ENCODE measurements around the gene COG7.
"Not testable (repeated sequence)": the region's sequence is repeated elsewhere in the genome, so short reads cannot be mapped to it uniquely, and the experiment has no call there.

COG7 gene

GRCh38 chr16:23452572-23453337, at the start of gene COG7:
TSS of gene COG7 (minus strand) at chr16:23453189. CDS start at chr16:23452994, 195 bp downstream.
- DNase-seq (ENCODE audit: low read depth in 2 of 2): peak; percentile 65 to 67

GRCh38 chr16:23502466-23502865, 49.5 kb upstream of the COG7 start:
- no peak for DNase-seq (ENCODE audit: low read depth in 2 of 2)

GRCh38 chr16:23501291-23501690, 48.3 kb upstream of the COG7 start:
- no peak for DNase-seq (ENCODE audit: low read depth in 2 of 2)

- DNase-seq (ENCODE audit: low read depth in 2 of 2): no peak
Observed at GRCh38 chr16:23500862-23501225, 47.9 kb upstream of the COG7 start.

- no peak for DNase-seq (ENCODE audit: low read depth in 2 of 2)
Observed at GRCh38 chr16:23500212-23500861, 47.3 kb upstream of the COG7 start.

- DNase-seq (ENCODE audit: low read depth in 2 of 2): no peak
Observed at GRCh38 chr16:23499801-23500200, 46.8 kb upstream of the COG7 start.

- no peak for DNase-seq (ENCODE audit: low read depth in 2 of 2)
Observed at GRCh38 chr16:23498863-23499262, 45.9 kb upstream of the COG7 start.

GRCh38 chr16:23497543-23497868, 44.5 kb upstream of the COG7 start:
- DNase-seq (ENCODE audit: low read depth in 2 of 2): no peak

- DNase-seq (ENCODE audit: low read depth in 2 of 2): no peak
Observed at GRCh38 chr16:23496821-23497542, 44.0 kb upstream of the COG7 start.

GRCh38 chr16:23495671-23496070, 42.7 kb upstream of the COG7 start:
- no peak for DNase-seq (ENCODE audit: low read depth in 2 of 2)

GRCh38 chr16:23494188-23494587, 41.2 kb upstream of the COG7 start:
- DNase-seq (ENCODE audit: low read depth in 2 of 2): no peak

- no peak for DNase-seq (ENCODE audit: low read depth in 2 of 2)
Observed at GRCh38 chr16:23491490-23492391, 38.8 kb upstream of the COG7 start.

GRCh38 chr16:23486480-23486879, 33.5 kb upstream of the COG7 start:
- DNase-seq (ENCODE audit: low read depth in 2 of 2): no peak

GRCh38 chr16:23485841-23486240, 32.9 kb upstream of the COG7 start:
- DNase-seq (ENCODE audit: low read depth in 2 of 2): no peak

GRCh38 chr16:23485257-23485614, 32.2 kb upstream of the COG7 start:
- DNase-seq (ENCODE audit: low read depth in 2 of 2): no peak

GRCh38 chr16:23484510-23485256, 31.7 kb upstream of the COG7 start:
- no peak for DNase-seq (ENCODE audit: low read depth in 2 of 2)

- not testable (repeated sequence) for DNase-seq (ENCODE audit: low read depth in 2 of 2)
Observed at GRCh38 chr16:23483492-23483891, 30.5 kb upstream of the COG7 start.

GRCh38 chr16:23482778-23483177, 29.8 kb upstream of the COG7 start:
- peak in 1 of 2 donors; percentile 26 for DNase-seq (ENCODE audit: low read depth in 2 of 2)

- DNase-seq (ENCODE audit: low read depth in 2 of 2): no peak
Observed at GRCh38 chr16:23480257-23480656, 27.3 kb upstream of the COG7 start.

GRCh38 chr16:23479138-23479537, 26.1 kb upstream of the COG7 start:
- DNase-seq (ENCODE audit: low read depth in 2 of 2): no peak

GRCh38 chr16:23478566-23478965, 25.6 kb upstream of the COG7 start:
- DNase-seq (ENCODE audit: low read depth in 2 of 2): no peak
